Urinary bladder (tissue), 4 donors: Measurements from ENCODE around the gene NRDE2. TPM values are rescaled to one million over a fixed set of nuclear protein-coding genes. Genes with fewer than 3 reads are reported as not detected.
"Not testable (repeated sequence)": the region's sequence is repeated elsewhere in the genome, so short reads cannot be mapped to it uniquely, and the experiment has no call there.

Source experiments
- DNase-seq: peaks from one replicate; pipeline ENCODE4 v3.0.0-alpha.2; 2015; ENCODE audit errors: extremely low spot score
- H3K27ac ChIP-seq: one replicate; pipeline ENCODE4 v1.5.1; 2013; ENCODE audit warnings: low read depth, mild to moderate bottlenecking, moderate library complexity
- H3K36me3 ChIP-seq: one replicate; pipeline ENCODE4 v1.6.1; 2013; ENCODE audit warnings: mild to moderate bottlenecking, moderate library complexity; ENCODE audit not compliant: insufficient read depth
- H3K4me1 ChIP-seq: one replicate; pipeline ENCODE4 v1.6.1; 2013; ENCODE audit warnings: mild to moderate bottlenecking, moderate library complexity; ENCODE audit not compliant: insufficient read depth
- H3K4me3 ChIP-seq: one replicate; pipeline ENCODE4 v1.5.1; 2013; ENCODE audit warnings: low read depth, low read length
- WGBS: extraction: QIAGEN DNeasy Blood & Tissue Kit; methylation state at CpG from one replicate; pipeline ENCODE4 v1.1.7; 2013; 5-methylcytosine and 5-hydroxymethylcytosine counted together
- polyA plus RNA-seq: library from polyadenylated mRNA; stranded (reverse); fragments of 200-250 nt; gene quantifications from one replicate; pipeline ENCODE4 v1.2.3, GENCODE V29; 2013
- total RNA-seq: library from RNA; depleted of rRNA; stranded (reverse); fragments of >200 nt; gene quantifications from one replicate; pipeline ENCODE4 v1.2.3, GENCODE V29; 2014
- donor health status: healthy with polysubstance abuse.
- donor health status: healthy.

NRDE2 gene
- total and polyA plus RNA-seq, 2 donors: 8.0 to 15.6 TPM

DNA sequence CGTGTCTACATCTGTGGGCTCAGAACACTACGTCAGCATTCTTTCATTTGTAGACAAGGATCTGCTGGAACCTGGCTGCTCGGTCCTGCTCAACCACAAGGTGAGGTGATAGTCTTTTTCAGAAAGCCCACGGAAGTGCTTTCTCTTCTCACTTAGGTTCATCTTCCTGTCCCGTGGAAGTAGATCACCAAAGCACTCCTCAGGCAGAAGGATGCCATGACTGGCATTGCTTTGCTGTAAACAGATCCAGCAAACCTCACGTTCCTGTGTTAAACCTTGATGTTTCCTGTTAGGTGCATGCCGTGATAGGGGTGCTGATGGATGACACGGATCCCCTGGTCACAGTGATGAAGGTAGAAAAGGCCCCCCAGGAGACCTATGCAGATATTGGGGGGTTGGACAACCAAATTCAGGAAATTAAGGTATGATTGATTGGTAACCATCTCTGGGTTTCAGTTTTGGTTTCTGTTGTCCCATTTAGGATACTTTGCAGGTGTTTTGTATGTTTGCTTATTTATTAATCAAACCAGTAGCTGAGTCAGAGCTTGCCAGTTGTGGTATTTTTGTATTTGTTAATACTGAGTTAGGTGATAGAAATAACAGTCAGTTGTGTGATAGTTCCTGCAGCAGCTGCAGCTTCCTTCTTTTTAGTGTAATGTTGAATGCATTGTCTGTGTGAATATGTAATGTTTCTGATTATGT is 67.8 kb downstream of the NRDE2 start:
- Histone ChIP-seq H3K4me1 (no peaks in the 10 kb centered on the region), H3K4me3 (no peak overlapping the region), H3K36me3 (peaks cover 8% of the 10 kb centered on the region), H3K27ac (no peak overlapping the region)
- WGBS: 86% methylated on average over 8 of the region's 8 CpGs
- DNase-seq: no peak

DNA sequence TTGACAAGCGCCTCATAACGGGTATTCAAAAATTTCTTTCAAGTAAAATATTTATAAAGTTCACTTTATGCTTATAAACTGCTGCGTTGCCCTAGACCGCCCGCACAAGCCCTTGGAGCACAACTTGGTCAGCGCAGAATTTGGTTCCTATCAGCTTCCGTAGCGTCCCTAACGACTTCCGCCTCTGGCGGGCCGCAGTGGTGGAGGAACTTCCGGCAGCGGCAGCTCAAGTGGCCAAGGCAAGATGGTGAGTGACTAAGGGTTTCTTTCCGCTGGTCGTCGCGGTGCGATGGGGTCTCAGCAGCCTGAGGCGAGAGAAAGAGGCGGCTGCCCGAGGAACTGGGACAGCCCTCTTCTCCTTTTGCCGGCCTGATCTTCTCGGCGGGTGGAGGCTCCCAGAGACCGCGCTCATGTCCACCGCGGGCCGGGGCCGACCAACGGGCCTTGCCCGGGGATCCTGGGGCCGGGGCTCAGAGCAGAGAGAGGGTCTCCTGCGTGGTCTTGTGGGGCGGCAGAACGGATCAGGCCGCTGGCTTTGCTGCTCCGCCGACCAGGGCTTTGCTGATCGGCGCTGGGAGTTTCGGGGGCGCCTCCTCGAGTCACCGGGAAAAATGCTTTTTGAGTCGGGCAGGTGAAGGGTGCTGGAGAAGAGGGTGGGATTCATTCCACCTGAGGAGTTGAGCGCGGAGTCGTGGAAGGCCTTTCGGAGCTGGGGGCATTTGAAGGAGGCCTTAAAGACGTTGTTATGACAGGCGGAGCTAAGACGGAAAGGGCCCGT is 75.2 kb downstream of the NRDE2 start, which contains the start of gene PSMC1:
TSS of gene PSMC1 (plus strand) at position 200 of the 778 bp plus-strand sequence. CDS start at position 245, 45 bp downstream.
- Histone ChIP-seq H3K36me3 (peaks cover 3% of the 10 kb centered on the region), H3K4me1 (no peaks in the 10 kb centered on the region), H3K4me3 (peak within 1 kb of the TSS; percentile 82), H3K27ac (no peak within 1 kb of the TSS)
- DNase-seq: peak; percentile 88
- under 1% methylated on average over 55 of the region's 55 CpGs for WGBS

DNA sequence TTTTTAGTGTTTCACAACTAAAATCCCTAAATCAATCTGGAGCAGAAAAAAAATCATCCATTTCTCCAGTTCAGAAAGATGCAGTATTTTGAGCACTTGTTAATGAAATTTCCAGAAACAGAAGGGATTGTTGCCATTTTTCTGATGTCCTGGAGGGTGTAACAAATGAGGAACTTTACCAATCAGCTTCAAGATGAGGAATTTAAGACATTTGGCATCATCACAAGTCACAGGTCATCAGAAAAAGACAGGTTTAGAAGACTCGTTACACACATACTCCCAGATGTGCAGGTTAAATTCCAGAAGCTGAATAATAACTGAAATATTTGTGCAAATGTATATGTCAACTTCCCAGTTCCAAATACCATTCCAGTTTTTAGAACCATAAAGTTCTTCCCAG is 75.9 kb downstream of the NRDE2 start:
- Histone ChIP-seq H3K27ac (no peak overlapping the region), H3K4me1 (no peaks in the 10 kb centered on the region), H3K36me3 (peaks cover under 1% of the 10 kb centered on the region), H3K4me3 (peak overlapping the region; percentile 82)
- WGBS: 34% methylated on average over 1 of the region's 1 CpG
- no peak for DNase-seq

DNA sequence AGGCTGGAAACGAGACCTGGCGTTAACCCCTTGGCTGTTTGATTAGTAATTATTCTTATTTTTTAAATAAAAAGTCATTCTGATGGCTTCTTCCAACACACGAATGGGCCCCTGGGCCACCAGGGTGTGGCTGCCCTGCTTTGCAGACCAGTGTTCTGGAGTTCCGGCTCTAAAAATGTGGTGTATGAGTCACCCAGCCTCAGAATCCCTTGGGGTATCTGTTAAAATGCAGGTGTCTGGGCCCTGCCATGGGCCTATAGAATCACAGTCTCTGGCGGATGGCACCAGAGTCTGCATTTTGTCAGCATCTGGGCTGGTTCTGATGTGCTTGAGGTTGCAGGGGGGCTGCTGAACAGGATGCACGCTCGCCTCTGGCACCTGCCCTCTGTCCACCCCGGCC is 77.9 kb downstream of the NRDE2 start:
- H3K36me3 ChIP-seq: no peaks in the 10 kb centered on the region
- H3K27ac ChIP-seq: no peak overlapping the region
- H3K4me3 ChIP-seq: no peak overlapping the region
- 90% methylated on average over 8 of the region's 8 CpGs for WGBS
- no peak for DNase-seq
- H3K4me1 ChIP-seq: no peaks in the 10 kb centered on the region

DNA sequence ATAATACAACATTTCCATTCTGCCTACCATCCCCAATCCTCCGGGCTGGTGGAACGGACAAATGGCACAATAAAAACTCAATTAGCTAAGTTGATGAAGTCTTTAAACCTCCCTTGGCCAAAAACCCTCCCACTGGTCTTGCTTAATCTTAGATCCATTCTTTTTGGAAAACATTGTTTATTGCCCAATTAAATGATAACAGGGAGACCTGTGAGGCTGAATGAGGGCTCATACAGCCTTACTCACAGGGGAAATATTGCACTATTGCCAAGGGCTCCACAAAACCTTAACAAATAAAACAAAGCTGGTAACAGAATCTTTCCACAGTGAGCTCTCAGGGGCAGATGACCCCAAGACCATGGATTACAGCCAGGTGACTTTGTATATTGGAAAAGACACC is 83.1 kb downstream of the NRDE2 start:
- no peak for DNase-seq
- Histone ChIP-seq H3K27ac (no peak overlapping the region), H3K4me1 (no peaks in the 10 kb centered on the region), H3K36me3 (no peaks in the 10 kb centered on the region), H3K4me3 (no peak overlapping the region)
- 48% methylated on average over 2 of the region's 2 CpGs for WGBS

DNA sequence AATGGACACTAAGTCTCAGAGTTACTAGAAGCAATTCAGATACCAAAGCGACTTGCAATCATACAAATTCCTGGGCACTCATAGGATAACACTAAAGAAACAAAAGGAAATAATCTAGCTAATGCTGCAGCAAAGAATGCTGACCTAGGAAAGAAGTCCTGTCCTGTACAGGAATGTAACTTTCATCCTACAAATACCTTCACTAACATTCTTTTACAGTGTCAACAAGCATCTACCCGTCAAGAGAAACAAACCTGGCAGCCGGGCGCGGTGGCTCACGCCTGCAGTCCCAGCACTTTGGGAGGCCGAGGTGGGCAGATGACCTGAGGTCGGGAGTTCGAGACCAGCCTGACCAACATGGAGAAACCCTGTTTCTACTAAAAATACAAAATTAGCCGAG is 84.3 kb downstream of the NRDE2 start:
- not testable (repeated sequence) for H3K4me1 ChIP-seq, H3K36me3 ChIP-seq, H3K4me3 ChIP-seq, H3K27ac ChIP-seq, DNase-seq
- 86% methylated on average over 10 of the region's 10 CpGs for WGBS

DNA sequence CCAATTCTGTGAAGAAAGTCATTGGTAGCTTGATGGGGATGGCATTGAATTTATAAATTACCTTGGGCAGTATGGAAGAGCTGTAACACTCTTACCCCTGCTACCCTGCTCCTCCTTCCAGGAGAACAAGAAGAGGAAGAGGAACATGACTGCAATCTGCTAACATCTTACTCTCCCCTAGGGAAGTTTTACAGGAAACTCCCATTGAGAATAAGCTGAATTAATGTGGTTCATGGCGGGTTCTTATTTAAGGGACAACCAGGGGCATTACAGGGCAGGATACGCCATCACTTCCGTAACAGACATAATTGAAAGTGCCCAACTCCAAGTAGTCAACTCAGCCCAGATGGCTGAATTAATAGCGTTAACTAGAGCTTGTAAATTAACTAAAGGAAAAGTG is 84.8 kb downstream of the NRDE2 start:
- Histone ChIP-seq H3K4me3 (no peak overlapping the region), H3K27ac (no peak overlapping the region), H3K36me3 (no peaks in the 10 kb centered on the region), H3K4me1 (no peaks in the 10 kb centered on the region)
- 88% methylated on average over 4 of the region's 4 CpGs for WGBS
- no peak for DNase-seq

DNA sequence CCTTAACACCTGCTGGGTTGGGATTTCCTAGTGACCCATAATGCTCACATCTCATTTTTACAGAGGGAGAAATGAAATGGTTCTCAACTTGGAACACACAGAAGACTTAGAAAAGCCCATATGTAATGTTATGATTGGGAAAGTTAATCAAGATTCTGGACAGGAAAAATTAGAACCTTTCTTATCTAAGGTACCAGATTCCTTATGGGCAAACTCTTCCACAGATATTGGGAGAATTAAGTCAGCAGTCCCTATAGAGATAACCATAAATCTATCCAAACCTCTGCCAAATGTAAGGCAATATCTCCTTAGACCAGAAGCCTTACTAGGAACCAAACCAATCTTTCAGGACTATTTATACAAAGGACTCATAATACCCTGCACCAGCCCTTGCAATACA is 89.3 kb downstream of the NRDE2 start:
- Histone ChIP-seq H3K27ac (no peak overlapping the region), H3K36me3 (no peaks in the 10 kb centered on the region), H3K4me1 (no peaks in the 10 kb centered on the region), H3K4me3 (no peak overlapping the region)
- DNase-seq: no peak

DNA sequence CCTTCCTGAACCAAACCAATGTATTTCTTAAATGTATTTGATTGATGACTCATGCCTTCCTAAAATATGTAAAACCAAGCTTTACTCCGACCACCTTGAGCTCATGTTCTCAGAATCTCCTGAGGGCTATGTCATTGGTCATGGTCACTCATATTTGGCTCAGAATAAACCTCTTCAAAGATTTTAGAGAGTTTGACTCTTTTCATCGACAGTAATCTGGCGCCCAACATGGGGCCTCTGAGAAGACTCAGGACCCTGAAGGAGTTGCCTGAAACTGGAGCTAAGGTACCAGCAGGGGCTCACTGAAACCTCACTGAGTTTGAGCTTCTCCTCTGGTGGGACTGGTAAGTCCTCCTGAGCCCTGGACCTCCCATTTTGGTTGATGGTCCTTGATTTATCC is 92.6 kb downstream of the NRDE2 start:
- H3K36me3 ChIP-seq: no peaks in the 10 kb centered on the region
- DNase-seq: no peak
- no peaks in the 10 kb centered on the region for H3K4me1 ChIP-seq
- no peak overlapping the region for H3K27ac ChIP-seq
- WGBS: 81% methylated on average over 3 of the region's 3 CpGs
- H3K4me3 ChIP-seq: no peak overlapping the region

DNA sequence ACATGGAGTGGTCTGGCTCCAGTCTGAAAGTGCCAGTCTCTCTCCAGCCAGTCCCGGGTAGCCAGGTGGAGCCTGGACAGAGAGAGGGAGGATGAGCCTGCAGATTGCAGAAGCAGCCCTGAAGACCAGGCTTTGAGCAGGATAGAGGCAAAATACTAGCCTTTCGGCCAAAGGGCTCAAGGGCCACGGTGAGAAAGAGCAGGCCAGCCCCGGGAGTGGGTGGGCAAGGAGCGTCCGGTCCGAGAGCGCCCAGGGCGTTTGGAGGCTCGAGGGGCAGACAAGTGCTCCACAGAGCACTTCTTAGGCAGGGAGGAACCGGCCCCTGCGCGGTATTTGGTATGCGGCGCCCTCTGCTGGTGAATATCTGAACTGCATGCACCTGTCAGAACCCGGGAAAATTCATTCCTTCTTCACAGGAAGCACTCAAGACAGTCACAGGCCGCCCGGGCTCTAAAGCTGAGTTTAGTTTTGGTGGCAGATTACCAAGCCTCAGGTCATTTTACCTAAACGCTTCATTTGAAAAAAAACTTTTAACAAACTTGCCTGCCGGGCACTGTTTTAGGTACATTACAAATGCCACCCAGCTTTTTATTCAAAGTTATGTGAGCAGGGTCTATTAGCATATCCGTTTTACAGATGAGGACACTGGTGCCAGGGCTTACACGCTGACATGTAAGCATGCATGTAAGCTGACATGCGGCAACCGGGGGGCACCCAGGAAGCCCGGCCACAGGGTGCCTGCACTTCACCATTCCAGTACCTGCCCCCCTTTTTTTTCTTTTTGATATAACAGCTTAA is 96.4 kb downstream of the NRDE2 start:
- 18% methylated on average over 25 of the region's 25 CpGs for WGBS
- no peak for DNase-seq
- H3K27ac ChIP-seq: no peak overlapping the region

DNA sequence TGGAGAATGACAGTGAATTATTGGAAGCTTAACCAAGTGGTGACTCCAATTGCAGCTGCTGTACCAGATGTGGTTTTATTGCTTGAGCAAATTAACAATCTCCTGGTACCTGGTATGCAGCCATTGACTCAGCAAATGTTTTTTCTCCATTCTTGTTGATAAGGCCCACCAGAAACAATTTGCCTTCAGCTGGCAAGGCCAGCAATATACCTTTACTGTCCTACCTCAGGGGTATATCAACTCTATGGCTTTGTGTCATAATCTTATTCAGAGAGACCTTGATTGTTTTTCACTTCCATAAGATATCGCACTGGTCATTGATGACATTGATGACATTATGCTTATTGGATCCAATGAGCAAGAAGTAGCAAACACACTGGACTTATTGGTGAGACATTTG is 101.8 kb downstream of the NRDE2 start:
- not testable (repeated sequence) for DNase-seq, H3K4me1 ChIP-seq, H3K4me3 ChIP-seq, H3K36me3 ChIP-seq, H3K27ac ChIP-seq
- 99% methylated on average over 1 of the region's 1 CpG for WGBS

More for the DNA sequence above, 96.4 kb downstream of the NRDE2 start:
- Histone ChIP-seq H3K4me3 (no peak overlapping the region), H3K4me1 (no peaks in the 10 kb centered on the region), H3K36me3 (no peaks in the 10 kb centered on the region)

DNA sequence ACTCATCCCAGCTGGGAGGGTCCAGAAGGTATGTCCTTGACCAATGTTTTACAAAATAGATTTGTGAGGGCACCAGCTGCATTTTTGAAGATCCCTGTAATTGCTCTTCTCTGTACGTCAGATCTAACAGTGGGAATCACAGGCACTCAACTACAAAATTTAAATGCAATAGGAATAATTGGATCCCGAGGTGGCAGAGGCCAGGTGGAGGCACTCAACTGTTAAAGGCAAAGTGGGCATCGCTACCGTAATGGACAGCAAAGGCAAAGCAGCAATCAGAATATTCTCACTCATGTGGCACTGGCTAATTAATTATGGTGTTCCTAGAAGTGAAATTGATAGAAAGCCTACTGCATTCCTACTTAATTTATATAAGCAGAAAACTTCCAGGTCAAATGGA is 103.3 kb downstream of the NRDE2 start:
- Histone ChIP-seq H3K36me3 (no peaks in the 10 kb centered on the region), H3K4me3 (no peak overlapping the region), H3K4me1 (no peaks in the 10 kb centered on the region), H3K27ac (no peak overlapping the region)
- WGBS: 84% methylated on average over 4 of the region's 4 CpGs
- no peak for DNase-seq
